HL-60/S4 treated with phorbol 12-myristate 13-acetate at 8.2 ng/mL for 4 days and 3 days (cell line): ENCODE data around the gene PTBP2.

Experiments used
- in situ Hi-C: fragments of 300-500 bp; cut with MboI; formaldehyde crosslinking; loops from 2 replicates; pipeline ENCODE4 v1.15.0; 2022; ENCODE audit warnings: low sequenced_read_pairs

PTBP2 gene, protein sequence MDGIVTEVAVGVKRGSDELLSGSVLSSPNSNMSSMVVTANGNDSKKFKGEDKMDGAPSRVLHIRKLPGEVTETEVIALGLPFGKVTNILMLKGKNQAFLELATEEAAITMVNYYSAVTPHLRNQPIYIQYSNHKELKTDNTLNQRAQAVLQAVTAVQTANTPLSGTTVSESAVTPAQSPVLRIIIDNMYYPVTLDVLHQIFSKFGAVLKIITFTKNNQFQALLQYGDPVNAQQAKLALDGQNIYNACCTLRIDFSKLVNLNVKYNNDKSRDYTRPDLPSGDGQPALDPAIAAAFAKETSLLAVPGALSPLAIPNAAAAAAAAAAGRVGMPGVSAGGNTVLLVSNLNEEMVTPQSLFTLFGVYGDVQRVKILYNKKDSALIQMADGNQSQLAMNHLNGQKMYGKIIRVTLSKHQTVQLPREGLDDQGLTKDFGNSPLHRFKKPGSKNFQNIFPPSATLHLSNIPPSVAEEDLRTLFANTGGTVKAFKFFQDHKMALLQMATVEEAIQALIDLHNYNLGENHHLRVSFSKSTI

DNA sequence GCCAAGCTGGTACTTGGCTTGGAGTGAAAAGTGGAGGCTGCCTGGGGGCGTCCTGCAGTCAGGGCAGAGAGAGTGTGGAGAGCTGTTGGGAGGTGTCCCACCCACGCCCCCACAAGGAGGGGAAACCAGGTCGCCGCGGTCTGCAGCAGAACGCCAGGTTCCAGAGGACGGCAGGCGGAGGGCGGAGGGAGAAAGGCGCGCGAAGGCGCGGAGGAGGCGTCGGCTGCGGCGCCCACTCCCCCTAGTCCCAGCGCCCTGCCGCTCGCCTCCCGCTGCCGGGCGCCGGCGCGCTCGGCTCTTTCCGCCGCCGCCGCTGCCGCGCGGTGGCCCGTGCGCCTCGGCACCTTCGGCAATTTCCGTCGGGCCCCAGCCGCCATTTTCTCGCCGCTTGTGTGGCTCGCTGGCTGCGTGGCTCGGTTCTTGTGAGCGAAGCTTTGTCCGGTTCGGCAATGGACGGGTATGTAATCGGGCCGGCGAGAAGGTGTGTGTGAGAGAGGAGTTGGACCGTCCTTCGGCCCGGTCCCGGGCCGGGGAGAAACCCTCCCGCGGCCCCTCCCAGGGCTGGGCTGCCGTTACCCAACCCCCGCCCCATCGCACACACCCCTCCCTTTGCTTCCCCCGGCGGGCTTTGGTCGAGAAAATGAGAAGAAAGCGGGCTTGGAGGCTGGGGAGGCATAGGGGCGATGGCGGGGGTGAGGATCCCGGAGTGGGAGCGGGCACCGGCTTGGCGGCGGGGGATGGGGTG, at the start of gene PTBP2:
Gene PTBP2, plus strand, starts transcription at position 369 of the 745 bp plus-strand sequence. Its CDS starts 81 bp downstream, at position 450.
- in situ Hi-C loops = no loop called here

DNA sequence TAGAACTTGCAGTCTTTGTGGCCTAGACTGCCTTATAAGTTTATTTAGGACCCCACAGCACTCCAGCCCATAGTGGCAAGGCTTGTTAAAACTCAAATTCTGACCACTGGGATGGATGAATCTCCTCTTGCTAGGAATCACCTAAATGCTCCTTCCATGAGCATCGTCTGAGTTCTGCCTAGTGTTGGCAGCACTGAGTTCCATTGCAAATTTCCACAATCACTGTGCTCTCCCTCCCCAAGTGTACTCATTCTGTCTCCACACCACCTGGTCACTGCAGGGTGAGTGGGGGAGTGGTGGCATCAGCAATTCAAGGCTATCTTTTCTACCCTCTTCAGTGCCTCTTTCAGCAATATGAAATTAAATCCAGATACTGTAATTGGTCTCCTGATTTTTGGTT, 46.7 kb upstream of the PTBP2 start:
- in situ Hi-C loops = no loop called here

DNA sequence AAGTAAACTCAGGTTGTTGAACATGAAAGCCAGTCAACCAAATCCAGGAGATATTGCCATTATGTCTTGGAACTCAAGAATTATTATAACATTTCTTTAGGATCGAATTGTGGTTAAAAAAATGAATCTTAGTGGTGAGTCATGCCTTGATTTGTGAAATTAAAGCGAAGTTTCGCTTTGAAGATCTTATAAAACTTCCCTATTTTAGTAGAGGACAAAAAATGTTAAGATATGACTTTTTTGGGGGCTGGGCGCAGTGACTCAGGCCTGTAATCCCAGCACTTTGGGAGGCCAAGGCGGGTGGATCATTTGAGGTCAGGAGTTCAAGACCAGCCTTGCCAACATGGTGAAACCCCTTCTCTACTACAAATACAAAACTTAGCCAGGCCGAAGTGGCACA, 39.5 kb upstream of the PTBP2 start:
- in situ Hi-C loops = no loop called here

DNA sequence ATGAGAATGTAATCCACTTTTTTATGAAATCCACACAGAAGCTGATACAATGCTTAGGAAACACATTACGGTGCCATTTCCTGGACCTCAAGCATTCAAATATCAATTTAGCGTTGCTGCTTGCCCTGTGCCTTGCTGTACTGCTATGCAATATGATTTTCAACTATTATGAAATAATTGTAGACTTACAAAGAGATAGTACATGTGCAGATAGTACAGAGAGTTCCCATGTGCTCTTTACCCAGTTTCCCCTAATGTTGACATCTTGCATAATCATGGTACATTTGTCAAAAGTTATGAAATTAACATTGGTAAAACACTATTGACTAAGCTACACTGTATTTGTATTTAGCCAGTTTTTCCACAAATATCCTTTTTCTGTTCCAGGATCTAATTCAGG, 37.7 kb upstream of the PTBP2 start:
- in situ Hi-C loops = no loop called here

DNA sequence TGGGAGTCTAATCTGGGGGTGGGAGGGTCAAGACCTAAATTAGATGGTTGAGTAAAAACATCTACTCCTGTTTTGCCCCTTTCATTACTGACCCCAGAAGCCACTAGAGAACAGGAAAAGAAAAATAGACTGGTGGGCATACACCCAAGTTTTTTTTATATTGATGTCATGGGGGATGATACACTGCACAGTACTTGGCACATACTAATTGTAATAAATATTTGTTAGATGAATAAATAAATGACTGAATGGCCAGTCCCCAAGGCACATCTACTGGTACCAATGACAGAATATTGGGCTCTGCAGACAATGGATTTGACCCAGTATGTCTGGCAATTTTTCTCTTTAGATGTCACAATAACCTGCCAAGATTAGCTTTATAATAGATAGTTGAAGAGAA, 36.8 kb upstream of the PTBP2 start:
- in situ Hi-C loops = no loop called here

DNA sequence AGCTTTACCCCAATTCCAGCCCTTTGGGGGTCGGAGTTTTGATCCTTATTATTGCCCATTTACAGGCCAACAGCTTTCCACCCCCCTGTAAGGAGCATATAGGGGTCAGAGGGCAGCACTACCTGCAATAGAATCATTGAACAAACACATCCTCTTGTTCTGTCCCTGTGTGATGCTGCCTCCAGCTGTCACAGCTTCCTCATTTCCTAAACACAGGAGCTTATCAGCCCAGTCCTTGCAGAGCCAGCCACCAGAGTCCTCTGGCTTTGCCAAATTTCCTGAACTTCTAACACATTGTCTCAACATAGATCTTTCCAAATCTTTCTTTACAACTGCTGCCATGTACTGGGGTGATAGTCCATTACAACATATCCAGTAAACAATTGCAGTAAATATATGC, 32.8 kb upstream of the PTBP2 start:
- in situ Hi-C loops = no loop called here

DNA sequence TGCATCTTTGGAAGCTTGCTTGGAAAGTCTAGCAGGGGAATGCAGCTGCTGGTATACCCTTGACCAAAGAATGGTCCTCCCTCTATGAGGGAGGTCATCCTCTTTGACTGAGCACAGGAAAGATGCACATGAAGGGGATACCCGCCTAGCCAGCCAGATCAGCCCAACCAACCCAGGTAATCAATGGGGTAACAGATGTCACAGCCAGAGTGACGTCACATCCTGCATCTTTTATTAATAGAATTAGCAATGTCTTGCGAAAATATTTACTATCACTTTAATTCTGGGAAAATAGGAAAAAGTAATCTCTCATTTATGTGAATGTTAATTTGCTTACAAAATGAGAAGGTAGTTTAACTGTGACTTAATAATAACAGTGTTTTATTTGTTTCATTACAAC, 25.6 kb upstream of the PTBP2 start:
- in situ Hi-C loops = no loop called here

DNA sequence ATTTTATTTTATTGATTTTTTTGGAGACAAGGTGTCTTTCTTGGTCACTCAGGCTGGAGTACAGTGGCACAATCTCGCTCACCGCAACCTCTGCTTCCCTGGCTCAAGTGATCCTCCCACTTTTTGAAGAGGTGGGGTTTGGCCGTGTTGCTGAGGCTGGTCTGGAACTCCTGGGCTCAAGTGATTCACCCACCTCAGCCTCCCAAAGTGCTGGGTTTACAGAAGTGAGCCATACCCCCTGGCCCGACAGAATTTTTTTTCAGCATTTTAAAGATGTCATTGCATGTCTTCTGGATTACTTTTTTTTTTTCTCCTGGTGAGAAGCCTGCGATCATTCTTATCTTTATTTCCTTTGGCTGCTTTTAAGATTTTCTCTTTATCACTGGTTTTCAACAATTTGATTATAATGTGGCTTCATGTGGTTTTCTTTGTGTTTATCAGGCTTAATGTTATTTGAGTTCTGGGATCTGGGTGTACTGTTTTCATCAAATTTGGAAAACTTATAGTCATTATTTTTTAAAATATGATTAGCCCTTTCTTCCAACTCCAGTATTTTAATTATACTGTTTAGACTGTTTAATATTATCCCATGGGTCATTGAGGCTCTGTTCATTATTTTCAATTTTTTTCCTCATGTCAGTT, 23.1 kb upstream of the PTBP2 start:
- in situ Hi-C loops = no loop called here

DNA sequence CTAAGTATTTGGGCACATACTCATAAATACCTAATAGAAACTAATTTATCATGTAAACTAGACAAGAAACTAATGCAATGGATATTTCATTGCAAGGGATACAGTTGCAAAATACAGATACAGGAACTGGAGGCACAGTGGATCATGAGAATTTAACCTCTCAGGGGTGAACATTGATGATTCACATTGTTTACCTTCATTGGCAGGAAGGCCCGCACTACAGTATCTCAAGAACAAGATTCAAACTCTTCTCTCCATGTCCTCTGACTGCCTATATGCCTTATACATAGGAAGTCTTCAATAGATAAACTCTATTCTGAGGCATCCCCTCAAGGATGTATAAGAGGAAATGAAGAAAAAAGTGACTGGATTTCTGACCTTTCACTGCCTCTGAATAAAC, 18.4 kb upstream of the PTBP2 start:
- in situ Hi-C loops = no loop called here

DNA sequence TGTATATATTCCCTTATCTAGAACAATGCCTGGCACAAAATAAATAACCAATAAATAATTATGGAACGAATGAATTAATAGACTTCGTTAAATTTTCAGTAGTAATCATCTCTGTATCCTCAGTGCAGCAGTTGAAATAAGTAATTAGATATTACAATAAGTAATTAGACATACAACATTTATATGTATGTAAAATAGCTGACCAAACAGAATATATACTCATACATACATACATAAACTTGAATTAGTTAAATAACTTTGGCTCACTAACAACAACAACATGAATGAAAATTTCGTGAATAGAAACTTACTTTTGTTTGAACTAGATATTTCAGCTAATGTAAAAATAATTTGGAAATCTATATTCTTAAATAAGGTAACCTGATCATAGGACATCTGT, 14.6 kb upstream of the PTBP2 start:
- in situ Hi-C loops = no loop called here

DNA sequence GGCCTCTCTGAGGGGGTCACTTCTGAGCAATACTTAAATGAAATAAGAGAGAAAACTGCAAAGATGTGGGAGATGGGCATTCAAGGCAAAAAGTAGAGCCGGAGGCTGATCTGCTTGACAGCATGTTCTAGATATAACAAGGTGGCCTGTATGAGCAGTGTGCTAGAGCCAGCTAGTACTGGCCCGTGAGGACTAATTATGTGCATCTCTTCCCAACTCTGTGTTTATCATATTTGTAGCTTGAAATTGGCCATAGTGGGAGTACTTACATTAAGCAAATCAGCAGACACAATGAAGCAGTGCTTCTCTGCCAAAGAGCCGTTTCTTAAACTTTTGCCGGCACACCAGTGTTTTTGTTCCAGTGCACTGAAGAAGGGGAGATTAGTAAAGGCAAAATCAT, 13.1 kb upstream of the PTBP2 start:
- in situ Hi-C loops = no loop called here

DNA sequence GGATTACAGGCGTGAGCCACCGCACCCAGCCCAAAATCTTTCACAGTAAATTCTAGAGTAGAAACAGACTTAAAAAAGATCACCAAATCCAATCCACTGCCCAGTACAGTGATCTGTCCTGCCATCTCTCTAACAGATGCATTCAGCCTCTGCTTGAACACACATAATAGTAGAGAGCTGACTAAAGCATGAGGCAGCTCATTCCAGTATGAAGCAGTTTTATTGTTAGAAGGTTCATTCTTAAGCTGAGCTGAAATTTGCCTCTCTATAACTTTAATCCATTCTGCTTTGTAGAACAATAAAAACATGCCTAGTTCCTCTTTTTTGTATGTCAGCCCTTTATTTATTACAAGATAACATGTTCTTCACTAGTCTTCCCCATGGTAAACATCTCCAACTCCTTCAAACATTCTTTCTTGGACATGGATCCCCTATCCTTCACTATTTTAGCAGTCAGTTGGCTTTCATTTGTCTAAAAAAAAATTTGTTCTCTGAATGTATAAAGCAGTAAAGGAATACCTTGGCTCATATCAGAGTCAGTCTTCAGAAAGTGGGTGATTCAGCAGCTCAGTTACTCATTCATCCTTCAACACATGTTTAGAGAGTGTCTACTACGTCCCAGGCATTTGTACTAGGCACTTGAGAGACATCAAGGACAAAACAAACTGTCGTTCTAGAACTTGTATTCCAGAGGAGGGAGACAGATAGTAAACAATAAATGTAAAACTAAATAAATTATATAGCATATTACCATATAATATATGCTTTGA, 10.7 kb upstream of the PTBP2 start:
- in situ Hi-C loops = no loop called here

DNA sequence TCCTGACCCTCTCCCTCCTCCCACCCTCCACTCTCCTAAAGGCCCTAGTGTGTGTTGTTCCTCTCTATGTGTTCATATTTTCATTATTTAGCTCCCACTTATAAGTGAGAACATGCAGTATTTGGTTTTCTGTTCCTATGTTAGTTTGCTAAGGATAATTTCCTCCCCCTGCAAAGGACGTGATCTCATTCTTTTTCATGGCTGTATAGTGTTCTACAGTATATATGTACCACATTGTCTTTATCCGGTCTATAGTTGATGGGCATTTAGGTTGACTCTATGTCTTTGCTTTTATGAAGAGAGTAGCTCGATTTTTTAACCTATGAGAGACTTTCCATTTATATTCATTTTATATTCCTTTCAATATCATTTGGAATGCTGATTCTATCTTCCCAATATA, 7.9 kb upstream of the PTBP2 start:
- in situ Hi-C loops = no loop called here

DNA sequence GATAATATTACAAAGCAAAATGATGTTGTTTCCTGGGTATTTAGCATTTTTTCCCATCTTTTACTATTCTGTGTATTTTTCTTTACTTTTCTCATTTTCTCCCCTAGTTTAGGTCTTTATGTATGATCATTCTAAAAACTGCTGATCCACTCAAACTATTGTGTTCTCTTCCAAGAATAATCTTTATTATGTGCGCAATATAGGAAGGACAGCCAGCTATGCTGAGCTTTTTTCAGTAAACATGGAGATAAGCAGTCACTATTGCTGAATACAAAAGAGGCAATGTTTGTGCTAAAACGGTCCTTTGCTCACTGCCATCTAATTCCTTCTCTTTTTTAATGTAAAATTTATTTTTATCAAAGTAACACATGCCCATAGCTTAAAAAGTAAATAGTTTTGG, 6.7 kb upstream of the PTBP2 start:
- in situ Hi-C loops = no loop called here

DNA sequence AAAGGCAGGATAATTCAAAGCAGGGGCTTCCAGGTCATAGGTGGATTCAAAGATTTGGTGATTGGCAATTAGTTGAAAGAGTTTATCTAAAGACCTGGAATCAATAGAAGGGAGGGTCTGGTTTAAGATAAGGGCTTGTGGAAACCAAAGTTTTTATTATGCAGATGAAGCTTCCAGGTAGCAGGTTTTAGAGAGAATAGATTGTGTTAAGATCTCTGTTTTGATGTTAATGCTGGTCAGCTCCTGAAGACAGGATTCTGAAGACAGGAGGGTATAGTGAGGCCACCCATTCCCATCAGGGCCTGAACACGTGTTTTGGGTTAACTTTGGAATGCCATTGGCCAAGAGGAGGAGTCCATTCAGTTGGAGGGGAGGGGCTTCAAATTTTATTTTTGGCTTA, 6.1 kb upstream of the PTBP2 start:
- in situ Hi-C loops = no loop called here

DNA sequence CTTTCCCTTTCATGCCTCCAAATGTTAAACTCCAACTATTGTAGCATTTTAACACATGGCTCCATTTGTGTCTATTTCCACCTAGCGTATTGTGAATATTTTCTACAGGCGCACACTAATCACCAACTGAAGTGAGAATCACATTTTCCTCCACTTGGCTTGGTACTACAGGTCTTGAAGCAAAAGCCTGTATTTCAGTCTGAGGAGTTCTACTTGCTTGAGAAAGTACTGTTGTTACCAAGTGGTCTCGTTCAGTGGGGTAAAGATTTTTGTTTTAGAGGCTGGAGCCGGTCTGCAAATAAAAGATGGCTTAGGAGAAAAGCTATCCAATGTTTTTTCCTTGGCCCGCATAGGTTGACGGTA, 550 bp upstream of the PTBP2 start:
- in situ Hi-C loops = no loop called here

DNA sequence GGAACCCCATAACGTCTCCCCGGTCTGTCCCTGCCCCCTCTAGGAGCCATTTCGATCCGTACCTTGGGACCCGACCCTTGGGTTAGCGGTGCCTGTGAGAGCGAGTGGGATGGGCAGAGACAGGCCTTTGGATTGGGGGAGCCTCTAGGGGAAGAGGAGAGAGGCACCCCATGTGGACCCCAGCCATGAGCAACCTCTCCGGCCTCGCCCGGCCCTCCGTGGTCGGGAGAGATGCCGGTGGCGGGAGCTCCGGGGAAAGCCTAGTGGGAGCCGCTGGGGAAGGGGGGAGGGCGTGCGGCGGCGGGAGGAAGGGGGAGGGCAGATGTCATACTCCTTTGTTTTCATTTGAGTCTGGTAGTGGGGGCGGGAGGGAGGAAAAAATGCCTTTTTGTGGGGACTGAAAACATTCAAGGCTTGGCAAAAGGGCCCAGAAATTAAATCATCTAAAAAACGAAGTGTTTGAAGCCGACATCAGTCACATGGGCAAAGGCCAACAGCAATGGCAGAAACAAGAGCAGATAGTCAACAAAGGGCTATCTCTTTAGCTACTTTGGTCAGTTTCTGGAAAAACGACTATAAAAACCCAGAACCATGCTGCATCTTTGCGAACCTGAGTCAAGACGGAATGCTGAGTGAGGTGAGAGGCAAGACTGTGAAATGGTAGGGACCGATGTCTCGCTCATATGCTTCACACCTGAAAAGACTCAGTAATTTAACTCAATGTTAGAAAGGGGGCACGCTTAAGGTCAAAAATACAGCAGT, 758 bp downstream of the PTBP2 start:
- in situ Hi-C loops = no loop called here

DNA sequence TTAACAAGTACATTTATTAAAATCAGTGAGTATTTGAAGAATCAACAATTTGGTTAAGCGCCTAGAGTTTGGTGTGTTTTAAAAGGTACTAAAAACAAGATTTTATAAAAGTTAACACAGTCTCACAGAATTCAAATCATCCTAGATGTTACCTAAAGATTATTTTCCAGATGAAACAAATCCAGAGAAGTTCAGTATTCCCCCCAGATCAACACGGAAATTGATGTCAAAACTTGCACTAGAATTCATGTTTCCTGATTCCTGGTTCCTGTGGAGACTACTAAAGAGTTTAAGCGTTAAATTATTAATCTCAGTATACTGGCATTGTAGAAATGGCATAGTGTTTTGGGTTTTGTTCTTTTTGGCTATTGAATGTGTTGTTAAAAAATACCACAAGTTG, 1.4 kb downstream of the PTBP2 start:
- in situ Hi-C loops = no loop called here

DNA sequence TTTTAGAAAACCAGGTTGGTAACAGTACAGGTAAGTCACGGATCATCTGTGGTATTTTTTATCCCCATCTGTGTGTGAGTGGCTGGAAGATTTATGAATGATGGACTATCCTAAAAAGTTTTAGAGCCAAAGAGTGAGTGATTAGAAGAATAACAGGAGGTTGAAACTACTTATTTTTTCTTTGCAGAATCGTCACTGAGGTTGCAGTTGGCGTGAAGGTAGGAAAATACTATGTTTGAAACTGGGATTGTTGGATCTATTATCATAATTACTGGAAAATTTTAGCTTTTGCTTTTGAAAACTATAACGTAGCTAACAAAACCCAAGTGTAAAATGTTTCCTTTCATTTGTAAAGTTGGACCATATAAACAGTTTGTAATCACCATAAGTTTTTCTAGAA, 1.8 kb downstream of the PTBP2 start:
- in situ Hi-C loops = no loop called here

DNA sequence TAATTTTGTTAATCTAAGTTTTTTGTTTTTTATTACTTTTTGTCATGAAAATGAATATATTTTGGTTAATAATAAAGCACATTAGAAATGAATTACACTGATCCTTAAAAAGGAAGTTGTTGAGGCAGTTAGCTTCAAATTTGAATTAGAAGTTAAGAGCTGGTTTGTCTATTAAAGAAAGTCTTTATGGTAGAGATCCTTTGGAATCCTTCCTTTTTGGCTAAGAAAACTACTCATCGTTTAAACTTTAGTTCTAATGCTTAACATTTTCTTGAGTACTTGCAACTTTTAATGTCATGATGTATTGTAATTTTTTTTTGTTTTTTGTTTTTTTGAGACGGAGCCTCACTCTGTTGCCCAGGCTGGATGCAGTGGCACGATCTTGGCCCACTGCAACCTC, 2.4 kb downstream of the PTBP2 start:
- in situ Hi-C loops = no loop called here
